Measurements from ENCODE around the gene ZNF536. TPM values are rescaled to one million over a fixed set of nuclear protein-coding genes. Genes with fewer than 3 reads are reported as not detected.
"Not testable (repeated sequence)": the region's sequence is repeated elsewhere in the genome, so short reads cannot be mapped to it uniquely, and the experiment has no call there.

ZNF536 gene
- total and polyA plus RNA-seq, 2 donors (not counting 3 experiments of a cell fraction or from before 2014, with no cell fraction given), result not detected

- Histone ChIP-seq H3K79me2 (ENCODE audit: control insufficient read depth, insufficient read depth, low read length) (no peaks in the 10 kb centered on the region), H3K4me1 (ENCODE audit: control insufficient read depth, extremely low read depth, insufficient read depth, low read length) (no peaks in the 10 kb centered on the region), H3K9me1 (replicated peaks; ENCODE audit: control insufficient read depth, extremely low read depth, insufficient read depth, low read length) (no peaks in the 10 kb centered on the region), H2AFZ (ENCODE audit: low read depth, low read length) (no peak overlapping the region), H4K20me1 (replicated peaks; ENCODE audit: control insufficient read depth, extremely low read depth, insufficient read depth, low read length) (no peaks in the 10 kb centered on the region), H3K4me3 (replicated peaks in 1 of 3; ENCODE audit: insufficient read depth in 1 of 3, low read depth in 1 of 3, low read length in 3 of 3) (no peak overlapping the region), H3K9ac (replicated peaks; ENCODE audit: extremely low read depth, insufficient read depth, low read length) (no peak overlapping the region), H3K4me2 (ENCODE audit: insufficient read depth, low read length) (no peak overlapping the region), H3K9me3 (replicated peaks; ENCODE audit: control insufficient read depth, insufficient read depth, low read length) (peaks cover 8% of the 10 kb centered on the region), H3K27ac (ENCODE audit: insufficient read depth, low read depth, low read length) (no peak overlapping the region), H3K27me3 (ENCODE audit: control insufficient read depth in 2 of 2, insufficient read depth in 2 of 2, low read length in 2 of 2) (no peaks in the 10 kb centered on the region), H3K36me3 (ENCODE audit: control insufficient read depth in 2 of 2, extremely low read depth in 1 of 2, insufficient read depth in 2 of 2, low read length in 2 of 2) (no peaks in the 10 kb centered on the region)
- no peak for DNase-seq (ENCODE audit: low read depth, low spot score)
- no peak for TF ChIP-seq FOS (IDR thresholded peaks at IDR 0.05; ENCODE audit: borderline replicate concordance, insufficient read depth, low read length)
- no peak for TF ChIP-seq EZH2 (IDR thresholded peaks at IDR 0.05; ENCODE audit: borderline replicate concordance, low read depth, low read length, severe bottlenecking)
- TF ChIP-seq GATA2 (IDR thresholded peaks at IDR 0.05; ENCODE audit: insufficient read depth, insufficient read length, low read depth, low read length), result no peak
- no peak for TF ChIP-seq POLR2AphosphoS5 (IDR thresholded peaks at IDR 0.05; ENCODE audit: insufficient read depth, low read depth, low read length)
- TF ChIP-seq, protein P1, sequence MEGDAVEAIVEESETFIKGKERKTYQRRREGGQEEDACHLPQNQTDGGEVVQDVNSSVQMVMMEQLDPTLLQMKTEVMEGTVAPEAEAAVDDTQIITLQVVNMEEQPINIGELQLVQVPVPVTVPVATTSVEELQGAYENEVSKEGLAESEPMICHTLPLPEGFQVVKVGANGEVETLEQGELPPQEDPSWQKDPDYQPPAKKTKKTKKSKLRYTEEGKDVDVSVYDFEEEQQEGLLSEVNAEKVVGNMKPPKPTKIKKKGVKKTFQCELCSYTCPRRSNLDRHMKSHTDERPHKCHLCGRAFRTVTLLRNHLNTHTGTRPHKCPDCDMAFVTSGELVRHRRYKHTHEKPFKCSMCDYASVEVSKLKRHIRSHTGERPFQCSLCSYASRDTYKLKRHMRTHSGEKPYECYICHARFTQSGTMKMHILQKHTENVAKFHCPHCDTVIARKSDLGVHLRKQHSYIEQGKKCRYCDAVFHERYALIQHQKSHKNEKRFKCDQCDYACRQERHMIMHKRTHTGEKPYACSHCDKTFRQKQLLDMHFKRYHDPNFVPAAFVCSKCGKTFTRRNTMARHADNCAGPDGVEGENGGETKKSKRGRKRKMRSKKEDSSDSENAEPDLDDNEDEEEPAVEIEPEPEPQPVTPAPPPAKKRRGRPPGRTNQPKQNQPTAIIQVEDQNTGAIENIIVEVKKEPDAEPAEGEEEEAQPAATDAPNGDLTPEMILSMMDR (IDR thresholded peaks at IDR 0.05; ENCODE audit: extremely low read depth in 1 of 2, insufficient read depth in 1 of 2, low read depth in 1 of 2, low read length in 2 of 2), result no peak
- TF ChIP-seq MYC (IDR thresholded peaks at IDR 0.05; ENCODE audit: low read depth, low read length), result no peak
- TF ChIP-seq, protein P2, sequence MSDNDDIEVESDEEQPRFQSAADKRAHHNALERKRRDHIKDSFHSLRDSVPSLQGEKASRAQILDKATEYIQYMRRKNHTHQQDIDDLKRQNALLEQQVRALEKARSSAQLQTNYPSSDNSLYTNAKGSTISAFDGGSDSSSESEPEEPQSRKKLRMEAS (IDR thresholded peaks at IDR 0.05; ENCODE audit: insufficient read depth, insufficient read length), result no peak
- TF ChIP-seq JUN (IDR thresholded peaks at IDR 0.05; ENCODE audit: borderline replicate concordance, insufficient read depth, insufficient read length, low read depth), result no peak
- no peak for TF ChIP-seq POLR2A (IDR thresholded peaks at IDR 0.05; ENCODE audit: low read depth, low read length)
- BruUV-seq (replicated peaks), result no TSS peak
- POLR2A ChIA-PET, result no interaction called here
- FAIRE-seq, result no peak
- CTCF ChIA-PET, result no interaction called here
- intact Hi-C loops (cut with micrococcal nuclease) (no loop called here), dilution Hi-C loops (cut with MboI; ENCODE audit: extremely low pct_ligation_motif_present, low sequenced_read_pairs) (no loop called here)
These were observed 73.2 kb downstream of the ZNF536 start for GRCh38 chr19:30445385-30445784.

GRCh38 chr19:30446120-30446519 lies 73.9 kb downstream of the ZNF536 start:
- CTCF ChIA-PET; H3K27me3 ChIP-seq (ENCODE audit: control insufficient read depth in 2 of 2, insufficient read depth in 2 of 2, low read length in 2 of 2); H3K9me1 ChIP-seq (replicated peaks; ENCODE audit: control insufficient read depth, extremely low read depth, insufficient read depth, low read length); H4K20me1 ChIP-seq (replicated peaks; ENCODE audit: control insufficient read depth, extremely low read depth, insufficient read depth, low read length); H3K9ac ChIP-seq (replicated peaks; ENCODE audit: extremely low read depth, insufficient read depth, low read length); H3K4me2 ChIP-seq (ENCODE audit: insufficient read depth, low read length); H3K4me3 ChIP-seq (replicated peaks in 1 of 3; ENCODE audit: insufficient read depth in 1 of 3, low read depth in 1 of 3, low read length in 3 of 3); H3K36me3 ChIP-seq (ENCODE audit: control insufficient read depth in 2 of 2, extremely low read depth in 1 of 2, insufficient read depth in 2 of 2, low read length in 2 of 2); BruUV-seq (replicated peaks); H3K79me2 ChIP-seq (ENCODE audit: control insufficient read depth, insufficient read depth, low read length); H3K4me1 ChIP-seq (ENCODE audit: control insufficient read depth, extremely low read depth, insufficient read depth, low read length); H3K27ac ChIP-seq (ENCODE audit: insufficient read depth, low read depth, low read length); FAIRE-seq; intact Hi-C loops (cut with micrococcal nuclease); DNase-seq (ENCODE audit: low read depth, low spot score); dilution Hi-C loops (cut with MboI; ENCODE audit: extremely low pct_ligation_motif_present, low sequenced_read_pairs); H2AFZ ChIP-seq (ENCODE audit: low read depth, low read length); POLR2A ChIA-PET; H3K9me3 ChIP-seq (replicated peaks; ENCODE audit: control insufficient read depth, insufficient read depth, low read length): not testable (repeated sequence)
